ENCODE data around the gene AGBL1.

Gene AGBL1

DNA sequence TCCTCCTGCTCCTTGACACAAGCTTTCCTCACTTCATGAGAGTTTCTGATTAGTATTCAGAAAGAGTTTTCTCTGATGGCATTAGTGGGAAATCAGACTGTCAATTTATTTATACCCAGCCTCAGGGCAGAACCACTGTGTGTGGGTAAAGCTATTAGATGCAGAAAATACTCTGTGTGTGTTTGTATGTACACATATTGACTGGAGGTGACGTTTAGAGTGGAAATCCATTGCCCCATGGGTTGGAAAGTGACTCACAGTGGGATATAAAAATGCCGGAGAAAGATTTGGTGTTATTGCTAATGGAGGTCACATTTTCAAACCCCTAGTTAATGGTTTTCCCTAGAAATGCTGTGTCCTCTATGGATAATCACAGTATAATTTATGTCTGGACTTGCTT, 577.6 kb downstream of the AGBL1 start:
- no peak for DNase-seq

- DNase-seq, result no peak
Observed at GRCh38 chr15:86659724-86660411, 580.2 kb downstream of the AGBL1 start.

DNA sequence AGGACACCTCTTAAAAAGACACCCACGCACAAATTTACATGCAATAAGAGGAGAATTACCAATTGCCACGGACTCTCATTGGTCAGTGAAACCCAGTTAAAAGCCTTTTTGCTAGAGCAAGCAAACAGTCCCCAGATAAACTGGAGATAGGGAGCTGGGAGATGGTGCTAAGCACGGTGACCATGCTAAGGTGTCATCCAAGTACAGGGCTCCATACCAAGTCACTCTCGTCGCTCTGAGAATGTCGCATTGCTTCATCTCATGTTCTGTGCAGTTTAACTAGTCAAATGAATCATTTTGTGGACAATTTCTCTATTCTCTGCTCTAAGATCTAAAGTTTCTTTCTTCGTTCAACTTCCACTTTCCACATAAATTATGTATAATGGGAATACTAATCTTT, 581.9 kb downstream of the AGBL1 start:
- DNase-seq, result no peak

GRCh38 chr15:86663304-86663703, 583.6 kb downstream of the AGBL1 start:
- no peak for DNase-seq

- no peak for DNase-seq
Observed at GRCh38 chr15:86663979-86664378, 584.3 kb downstream of the AGBL1 start.

DNA sequence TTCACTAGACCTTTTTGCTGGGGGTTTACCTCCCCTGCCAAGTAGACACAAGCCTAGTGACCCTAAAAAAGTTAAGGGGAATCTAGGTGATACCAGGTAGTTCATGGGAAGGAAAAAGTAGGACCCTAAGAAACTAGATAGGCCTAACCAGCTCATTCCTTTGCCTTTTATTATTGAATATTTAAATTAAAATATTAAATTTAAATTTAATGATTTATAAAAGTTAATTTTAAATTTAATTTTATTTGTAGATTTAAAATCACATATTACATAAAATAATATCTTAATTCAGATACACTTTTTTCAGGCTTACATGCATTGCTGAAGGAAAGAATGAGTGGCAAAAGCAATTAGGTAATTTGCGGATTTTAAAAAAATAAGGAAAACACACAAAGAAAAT, 584.9 kb downstream of the AGBL1 start:
- DNase-seq, result no peak

DNA sequence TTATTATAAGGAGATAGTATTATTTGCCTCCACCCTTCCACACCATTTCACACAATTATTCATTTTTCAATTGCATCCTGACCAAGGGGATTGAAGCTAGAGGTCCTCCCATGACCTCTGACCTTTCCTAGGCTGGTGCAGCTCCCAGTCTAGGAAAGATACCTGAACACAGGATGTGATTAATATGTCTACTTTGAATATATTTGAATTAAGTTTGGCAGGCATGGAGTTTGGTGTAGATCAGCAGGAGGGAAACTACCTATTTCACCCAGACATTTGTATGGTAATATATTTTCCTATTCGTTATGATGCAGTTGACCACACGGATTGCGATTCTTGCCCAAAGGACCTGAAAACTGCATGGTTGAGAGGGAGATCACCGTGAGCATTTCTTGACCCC, 596.3 kb downstream of the AGBL1 start:
- no peak for DNase-seq

DNA sequence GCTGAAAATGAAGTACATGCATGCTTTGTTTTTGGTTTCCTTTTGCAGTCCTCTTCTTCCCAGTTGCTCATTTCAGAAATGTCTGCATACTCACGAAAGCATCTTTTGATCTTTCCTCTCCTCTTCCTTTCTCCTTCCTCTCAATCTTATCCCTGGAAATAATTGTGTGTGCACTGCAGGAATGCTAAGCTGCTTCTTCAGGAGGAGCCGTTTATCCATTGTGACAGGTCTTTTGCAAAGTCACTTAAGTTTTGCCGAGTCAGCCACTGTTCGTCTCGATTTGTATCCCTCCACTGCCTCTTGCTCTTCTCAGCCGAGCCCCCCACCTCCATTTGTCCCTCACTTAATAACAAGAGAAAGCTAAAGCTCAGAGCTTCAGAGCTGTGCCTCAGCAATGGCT, 597.6 kb downstream of the AGBL1 start:
- no peak for DNase-seq

GRCh38 chr15:86685263-86685662, 605.6 kb downstream of the AGBL1 start:
- DNase-seq, result no peak

- DNase-seq, result no peak
Observed at GRCh38 chr15:86689006-86689405, 609.3 kb downstream of the AGBL1 start.

DNA sequence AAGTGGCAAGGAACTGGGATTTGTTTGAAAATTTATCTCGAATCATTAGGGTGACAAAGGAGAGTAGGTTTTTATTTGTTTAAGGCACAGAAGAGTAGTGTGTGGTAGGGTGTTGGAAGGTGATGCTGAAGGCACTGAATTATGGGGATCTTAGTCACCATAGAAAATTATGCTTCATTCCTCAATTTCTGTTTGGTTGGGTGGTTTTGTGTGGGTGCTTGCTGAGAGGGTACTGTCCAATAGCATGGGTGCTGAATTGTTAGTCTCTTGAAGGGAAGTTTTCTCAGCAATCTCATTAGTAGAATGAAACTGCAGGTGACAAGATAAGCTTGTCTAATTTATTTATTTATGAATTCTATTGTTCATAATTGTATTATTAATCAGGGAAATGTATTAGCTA, 610.9 kb downstream of the AGBL1 start:
- peak; percentile 5 for DNase-seq

DNA sequence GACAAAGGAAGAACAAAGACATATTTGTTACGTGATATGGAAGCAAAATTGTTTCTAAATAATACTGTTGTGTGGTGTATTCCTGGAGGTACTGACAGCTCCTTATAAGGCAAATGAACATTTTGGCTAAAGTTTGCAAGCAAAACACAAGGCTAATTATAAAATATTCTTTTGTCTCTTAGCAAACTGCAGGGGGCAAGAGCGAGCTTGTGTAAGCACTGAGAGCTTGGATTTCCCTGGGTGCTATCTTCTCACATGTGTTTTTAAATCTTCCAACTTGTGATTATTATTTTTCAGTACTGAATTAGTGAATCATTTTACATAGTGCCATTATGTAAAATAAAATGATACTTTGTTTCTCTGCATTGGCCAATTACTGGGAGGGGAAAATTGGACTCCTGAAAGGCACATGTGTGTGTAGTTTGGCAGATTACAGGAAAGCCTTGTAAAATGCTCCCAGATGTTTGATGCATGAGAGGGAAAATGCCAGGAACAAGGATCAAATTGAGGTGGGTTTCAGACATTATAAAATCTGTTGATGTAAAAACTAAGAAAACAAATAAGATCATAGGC, 611.5 kb downstream of the AGBL1 start:
- DNase-seq, result no peak

DNA sequence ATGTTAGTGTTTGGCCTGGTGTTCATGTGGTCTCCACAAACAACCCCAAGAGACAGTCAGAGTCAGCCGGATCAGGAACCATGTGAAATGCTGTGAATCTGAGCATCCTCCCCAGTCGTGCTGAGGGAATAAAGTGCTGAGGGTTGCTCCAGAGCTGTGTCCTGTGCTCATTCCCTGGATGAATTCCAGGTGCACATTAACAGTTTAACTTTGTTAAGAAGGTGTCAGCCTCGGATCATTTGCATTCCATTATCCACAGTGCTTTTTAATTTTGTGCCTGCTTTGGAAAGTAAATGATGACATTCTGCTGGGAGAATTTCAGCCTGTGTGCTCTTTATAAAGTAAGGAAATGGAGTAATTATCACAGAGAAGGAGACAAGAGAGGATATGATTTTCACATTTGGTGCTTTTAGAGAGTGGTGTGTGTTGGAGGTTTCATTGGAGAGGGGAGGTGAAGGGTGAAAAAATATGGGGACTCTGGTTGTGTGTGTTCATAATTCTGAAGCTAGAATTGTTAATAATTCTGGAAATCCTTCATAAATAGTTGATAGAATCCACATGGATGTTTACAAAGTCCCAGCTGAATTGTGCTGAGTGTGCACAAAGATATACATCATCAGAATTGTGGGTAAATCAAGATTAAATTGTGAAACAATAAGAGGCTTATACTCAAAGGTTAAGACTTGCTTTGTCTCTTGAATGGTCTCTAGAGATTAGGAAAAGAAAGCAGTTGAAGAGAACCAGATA, 621.4 kb downstream of the AGBL1 start:
- no peak for DNase-seq

DNA sequence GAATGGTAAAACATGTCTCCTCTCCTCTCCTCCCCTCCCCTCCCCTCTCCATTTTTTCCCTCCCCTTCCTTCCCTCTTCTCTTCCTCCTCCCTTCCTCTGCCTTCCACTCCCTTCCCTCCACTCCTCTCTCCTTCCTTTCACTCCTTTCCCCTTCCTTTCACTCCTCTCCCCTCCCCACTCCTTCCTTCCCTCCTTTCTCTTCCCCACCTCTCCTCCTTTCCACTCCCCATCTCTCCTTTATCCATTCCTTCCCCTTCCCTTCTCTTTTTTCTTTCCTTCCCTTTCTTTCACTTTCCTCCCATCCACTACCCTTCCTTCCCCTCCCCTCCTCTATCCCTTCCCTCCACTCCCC, 621.9 kb downstream of the AGBL1 start:
- no peak for DNase-seq

DNA sequence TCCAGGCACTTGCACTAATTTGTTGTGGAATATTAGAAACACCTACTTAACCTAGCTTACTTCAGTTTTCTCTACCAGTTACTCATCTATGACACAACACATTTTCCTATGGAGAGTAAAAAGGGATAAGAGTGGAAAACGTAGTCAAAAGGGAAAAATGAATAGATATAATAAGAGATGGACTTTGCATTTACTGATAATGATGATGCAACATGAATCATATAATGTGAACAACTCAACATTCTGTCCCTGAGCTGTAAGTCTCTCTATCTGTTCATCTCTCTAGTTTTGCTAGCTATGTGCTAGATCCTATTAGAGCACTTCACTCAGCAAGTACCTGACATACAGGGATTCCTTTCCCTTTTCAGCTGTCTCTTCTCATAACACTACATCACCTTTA, 627.1 kb downstream of the AGBL1 start:
- no peak for DNase-seq

- DNase-seq, result no peak
Observed at GRCh38 chr15:86711476-86711875, 631.8 kb downstream of the AGBL1 start.

GRCh38 chr15:86714241-86714640, 634.6 kb downstream of the AGBL1 start:
- DNase-seq, result no peak

DNA sequence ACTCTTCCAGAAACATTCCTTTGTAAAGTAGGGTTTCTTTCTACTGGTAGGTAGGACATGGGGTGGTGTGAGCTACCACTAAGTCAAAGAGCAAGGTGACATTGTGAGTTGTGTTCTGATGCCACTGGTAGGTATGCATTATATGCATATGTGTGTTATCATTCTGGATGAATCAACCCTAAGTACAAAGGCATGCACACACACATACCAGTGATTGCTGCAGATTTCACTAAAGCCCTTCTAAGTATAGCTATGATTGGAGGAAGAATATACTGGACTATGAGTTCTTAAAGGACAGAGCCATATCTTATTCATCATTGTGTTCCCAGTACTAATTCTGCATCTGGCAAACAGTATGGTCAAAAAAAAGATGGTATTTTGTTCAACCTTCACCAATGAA, 646.0 kb downstream of the AGBL1 start:
- no peak for DNase-seq

GRCh38 chr15:86735247-86736040, 655.8 kb downstream of the AGBL1 start:
- DNase-seq, result no peak

DNA sequence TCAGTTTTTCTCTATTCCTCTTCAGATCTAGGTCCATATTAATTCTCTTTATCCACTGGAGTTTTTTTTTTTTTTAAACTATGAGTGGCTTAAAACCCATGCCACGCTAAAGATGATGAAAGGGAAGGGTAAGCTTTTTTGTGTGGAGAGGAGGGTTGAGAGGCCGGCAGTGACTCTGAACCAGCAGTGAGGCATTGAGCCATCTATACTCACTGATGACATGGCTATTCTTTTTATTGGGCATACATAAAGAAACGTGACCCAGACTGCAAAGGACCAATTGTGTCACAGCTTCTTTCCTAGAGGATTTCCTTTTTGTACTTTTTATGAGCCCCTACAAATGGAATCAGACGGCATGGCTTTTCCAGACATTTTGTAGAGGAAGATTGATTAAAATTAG, 662.2 kb downstream of the AGBL1 start:
- no peak for DNase-seq

DNA sequence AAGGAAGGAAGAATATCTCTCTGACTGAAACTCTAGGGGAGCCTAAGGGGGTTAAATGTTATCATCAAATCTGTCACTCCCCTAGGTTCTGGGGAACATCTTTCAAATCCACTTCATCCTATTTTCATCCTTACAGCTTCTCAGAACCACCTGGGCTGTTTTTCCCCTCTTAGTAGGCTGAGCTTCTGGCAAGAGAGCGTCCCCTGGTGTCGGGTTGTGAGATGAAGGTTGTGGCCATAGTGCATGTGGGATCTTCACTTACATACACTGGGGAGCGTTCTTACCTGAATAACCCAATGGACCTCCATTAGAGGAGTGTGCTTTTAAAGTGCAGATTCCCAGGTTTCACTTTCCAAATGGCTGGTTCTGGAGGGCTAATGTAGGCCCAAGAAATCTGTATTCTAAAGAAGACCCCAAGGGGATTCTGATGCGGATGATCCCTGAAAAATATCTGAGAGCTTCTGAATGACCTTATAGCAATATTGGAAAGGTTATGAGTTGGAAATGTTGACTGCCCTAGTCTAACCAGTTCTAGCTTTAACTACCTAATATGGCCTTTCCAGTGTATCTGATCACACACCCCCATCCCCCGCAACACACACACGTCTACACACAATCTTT, 663.7 kb downstream of the AGBL1 start:
- peak; percentile 67 for DNase-seq

DNA sequence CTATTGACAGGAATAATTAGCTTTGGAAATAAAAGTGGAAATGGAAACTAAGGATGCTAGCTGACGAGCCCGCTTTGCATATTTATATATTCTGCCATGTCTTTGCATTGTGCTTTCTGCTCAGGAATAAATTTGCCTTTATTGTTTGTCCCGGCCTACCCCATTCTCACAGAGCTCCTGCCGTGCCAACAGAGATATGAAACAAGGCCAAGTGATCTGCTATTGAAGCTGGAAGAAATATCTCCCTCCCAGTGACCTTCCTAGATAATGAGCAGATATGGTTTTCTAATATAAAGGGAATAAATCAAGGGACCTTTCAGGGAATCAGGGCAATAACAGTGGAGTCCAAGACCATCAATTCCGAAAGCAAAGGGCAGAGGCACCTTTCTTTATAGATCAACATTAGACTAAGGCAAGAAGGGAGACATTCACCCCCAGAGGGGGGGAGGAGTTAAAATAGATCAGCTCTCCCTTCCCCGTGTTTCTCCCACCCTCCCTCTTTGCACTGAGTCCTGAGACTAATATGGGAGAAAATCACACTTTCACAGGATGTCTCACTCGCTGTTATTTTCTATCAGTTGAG, 664.6 kb downstream of the AGBL1 start:
- DNase-seq, result no peak

- DNase-seq, result no peak
Observed at GRCh38 chr15:86751116-86751515, 671.4 kb downstream of the AGBL1 start.
